ENCODE data around the gene VWA2. TPM values are rescaled to one million over a fixed set of nuclear protein-coding genes. Genes with fewer than 3 reads are reported as not detected.

VWA2 gene
- total RNA-seq, 2 donors from 2014 or later: not detected

- peaks cover 3% of the 10 kb centered on the region for H3K9me3 Mint-ChIP-seq
- H3K4me3 Mint-ChIP-seq: no peak overlapping the region
- ATAC-seq (replicated peaks): no peak
- no peak overlapping the region for H3K27ac Mint-ChIP-seq
- H3K27me3 Mint-ChIP-seq: no peaks in the 10 kb centered on the region
- no peaks in the 10 kb centered on the region for H3K4me1 Mint-ChIP-seq
- peaks cover 7% of the 10 kb centered on the region for H3K36me3 Mint-ChIP-seq (ENCODE audit: low read depth)
Measured at GRCh38 chr10:114290038-114290437, 51.0 kb downstream of the VWA2 start.

GRCh38 chr10:114291076-114291475 lies 52.0 kb downstream of the VWA2 start:
- ATAC-seq (replicated peaks): no peak
- Mint-ChIP-seq H3K4me1 (no peaks in the 10 kb centered on the region), H3K9me3 (peaks cover 6% of the 10 kb centered on the region), H3K4me3 (no peak overlapping the region), H3K36me3 (ENCODE audit: low read depth) (peaks cover 16% of the 10 kb centered on the region), H3K27ac (no peak overlapping the region), H3K27me3 (no peaks in the 10 kb centered on the region)

DNA sequence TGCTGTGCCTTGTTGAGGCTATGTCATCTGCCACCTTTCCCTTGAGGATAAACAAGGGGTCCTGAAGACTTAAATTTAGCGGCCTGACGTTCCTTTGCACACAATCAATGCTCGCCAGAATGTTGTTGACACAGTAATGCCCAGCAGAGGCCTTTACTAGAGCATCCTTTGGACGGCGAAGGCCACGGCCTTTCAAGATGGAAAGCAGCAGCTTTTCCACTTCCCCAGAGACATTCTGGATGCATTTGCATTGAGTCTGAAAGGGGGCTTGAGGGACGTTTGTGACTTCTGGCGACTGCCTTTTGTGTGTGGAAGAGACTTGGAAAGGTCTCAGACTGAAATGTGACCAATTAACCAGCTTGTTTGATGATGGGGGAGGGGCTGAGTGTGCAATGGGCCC lies 52.5 kb downstream of the VWA2 start:
- ATAC-seq (replicated peaks): no peak
- Mint-ChIP-seq H3K27ac (no peak overlapping the region), H3K36me3 (ENCODE audit: low read depth) (peaks cover 20% of the 10 kb centered on the region), H3K4me3 (no peak overlapping the region), H3K27me3 (no peaks in the 10 kb centered on the region), H3K4me1 (no peaks in the 10 kb centered on the region), H3K9me3 (peaks cover 9% of the 10 kb centered on the region)

GRCh38 chr10:114293075-114293474 lies 54.0 kb downstream of the VWA2 start:
- Mint-ChIP-seq H3K4me1 (no peaks in the 10 kb centered on the region), H3K9me3 (peaks cover 9% of the 10 kb centered on the region), H3K36me3 (ENCODE audit: low read depth) (peaks cover 34% of the 10 kb centered on the region), H3K27ac (no peak overlapping the region), H3K4me3 (no peak overlapping the region), H3K27me3 (no peaks in the 10 kb centered on the region)
- ATAC-seq (replicated peaks): no peak

DNA sequence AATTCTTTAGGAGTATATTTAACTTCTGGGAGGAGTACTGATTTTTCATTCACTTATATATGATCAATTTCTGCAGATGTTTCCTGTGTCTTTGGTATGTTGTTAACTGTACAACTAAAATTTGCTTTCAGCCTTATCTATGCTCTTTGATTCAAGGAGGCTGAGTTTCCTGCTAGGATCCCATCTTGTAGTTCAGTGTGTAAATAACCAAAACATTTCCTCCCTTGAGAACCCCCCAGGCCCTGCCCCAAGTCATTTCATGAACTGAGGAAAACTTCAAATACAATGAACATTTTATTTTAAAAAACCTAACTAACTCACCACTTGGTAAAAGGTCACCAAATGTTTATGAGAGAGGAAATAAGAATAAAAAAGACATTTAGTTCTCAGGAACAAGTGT lies 55.5 kb downstream of the VWA2 start:
- no peak for ATAC-seq (replicated peaks)
- Mint-ChIP-seq H3K27me3 (no peaks in the 10 kb centered on the region), H3K9me3 (peaks cover 9% of the 10 kb centered on the region)

GRCh38 chr10:114295393-114295792 lies 56.3 kb downstream of the VWA2 start:
- H3K36me3 Mint-ChIP-seq (ENCODE audit: low read depth): peaks cover 34% of the 10 kb centered on the region
- H3K4me1 Mint-ChIP-seq: no peaks in the 10 kb centered on the region
- peaks cover 9% of the 10 kb centered on the region for H3K9me3 Mint-ChIP-seq
- no peak overlapping the region for H3K27ac Mint-ChIP-seq
- ATAC-seq (replicated peaks): no peak
- no peaks in the 10 kb centered on the region for H3K27me3 Mint-ChIP-seq
- no peak overlapping the region for H3K4me3 Mint-ChIP-seq

More for the DNA sequence above, 55.5 kb downstream of the VWA2 start:
- Mint-ChIP-seq H3K36me3 (ENCODE audit: low read depth) (peaks cover 34% of the 10 kb centered on the region), H3K4me3 (no peak overlapping the region), H3K4me1 (no peaks in the 10 kb centered on the region), H3K27ac (no peak overlapping the region)

DNA sequence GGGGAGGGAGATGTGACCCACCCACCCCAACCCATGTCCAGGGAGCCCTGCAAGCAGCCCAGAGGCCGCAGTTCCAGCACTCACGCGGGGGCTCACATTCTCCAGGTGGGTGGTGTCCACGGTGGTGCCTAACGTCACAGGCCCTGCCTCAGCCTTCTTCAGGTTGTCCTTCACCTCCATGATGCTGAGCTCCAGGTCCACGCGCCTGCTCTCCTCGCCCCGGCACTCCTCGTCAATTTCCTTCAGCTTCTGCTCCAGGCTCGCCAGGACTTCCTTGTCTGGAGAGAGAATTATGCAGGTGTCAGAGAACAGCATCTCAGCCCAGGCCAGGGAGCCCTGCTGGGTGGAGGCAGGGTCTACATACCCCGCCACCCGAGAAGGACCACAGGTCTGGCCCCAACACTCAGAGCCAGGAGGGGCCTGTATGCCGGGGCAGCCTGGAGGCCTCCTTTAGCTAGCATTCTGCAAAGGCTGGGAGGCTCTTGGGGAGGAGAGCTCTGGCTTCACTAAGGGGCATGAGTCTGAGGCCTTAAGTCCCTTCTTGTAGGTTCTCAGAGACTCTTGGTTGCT lies 58.2 kb downstream of the VWA2 start:
- Mint-ChIP-seq H3K4me3 (no peak overlapping the region), H3K36me3 (ENCODE audit: low read depth) (peaks cover 34% of the 10 kb centered on the region), H3K27me3 (no peaks in the 10 kb centered on the region), H3K27ac (no peak overlapping the region), H3K4me1 (no peaks in the 10 kb centered on the region), H3K9me3 (peaks cover 9% of the 10 kb centered on the region)
- no peak for ATAC-seq (replicated peaks)

DNA sequence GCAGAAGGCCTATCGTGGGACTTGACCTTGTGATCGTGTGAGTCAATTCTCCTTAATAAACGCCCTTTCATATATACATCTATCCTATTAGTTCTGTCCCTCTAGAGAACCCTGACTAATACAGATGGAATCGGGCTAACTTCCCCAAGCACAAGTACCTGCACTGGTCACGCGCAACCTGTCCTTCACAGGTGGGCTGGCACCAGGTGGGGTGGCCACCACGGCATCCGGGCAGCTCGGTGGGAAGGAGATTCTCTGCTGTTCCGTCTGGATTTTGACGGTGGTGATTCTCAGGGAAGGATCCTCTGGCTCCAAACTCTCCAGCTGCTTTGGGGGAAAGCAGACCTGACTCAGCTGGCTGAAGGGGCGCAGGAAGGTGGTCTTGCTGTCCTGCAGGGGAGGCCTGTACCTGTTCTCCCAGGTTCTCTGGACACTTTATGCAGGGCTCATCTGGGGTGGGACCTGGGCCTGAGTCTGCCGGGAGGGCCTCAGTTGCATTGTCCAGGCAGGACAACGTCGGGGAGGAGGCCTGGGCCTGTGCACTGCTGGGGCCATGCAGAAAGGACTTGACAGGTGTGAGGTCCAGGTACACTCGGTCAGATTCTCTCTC lies 61.1 kb downstream of the VWA2 start:
- ATAC-seq (replicated peaks): no peak

GRCh38 chr10:114301177-114301576 lies 62.1 kb downstream of the VWA2 start:
- no peak overlapping the region for H3K27ac Mint-ChIP-seq
- no peak for ATAC-seq (replicated peaks)
- peaks cover 5% of the 10 kb centered on the region for H3K4me1 Mint-ChIP-seq
- H3K4me3 Mint-ChIP-seq: no peak overlapping the region
- peaks cover 18% of the 10 kb centered on the region for H3K36me3 Mint-ChIP-seq (ENCODE audit: low read depth)
- peaks cover 2% of the 10 kb centered on the region for H3K9me3 Mint-ChIP-seq
- no peaks in the 10 kb centered on the region for H3K27me3 Mint-ChIP-seq

More for the DNA sequence above, 61.1 kb downstream of the VWA2 start:
- peaks cover 27% of the 10 kb centered on the region for H3K36me3 Mint-ChIP-seq (ENCODE audit: low read depth)
- peaks cover 6% of the 10 kb centered on the region for H3K9me3 Mint-ChIP-seq
- H3K27me3 Mint-ChIP-seq: no peaks in the 10 kb centered on the region
- no peak overlapping the region for H3K4me3 Mint-ChIP-seq
- no peak overlapping the region for H3K27ac Mint-ChIP-seq
- H3K4me1 Mint-ChIP-seq: peaks cover 5% of the 10 kb centered on the region

- Mint-ChIP-seq H3K27ac (no peak overlapping the region), H3K27me3 (no peaks in the 10 kb centered on the region), H3K36me3 (ENCODE audit: low read depth) (peaks cover 8% of the 10 kb centered on the region), H3K4me3 (no peak overlapping the region), H3K4me1 (peaks cover 5% of the 10 kb centered on the region), H3K9me3 (no peaks in the 10 kb centered on the region)
- ATAC-seq (replicated peaks): no peak
Measured at GRCh38 chr10:114301951-114302710, 63.1 kb downstream of the VWA2 start.

DNA sequence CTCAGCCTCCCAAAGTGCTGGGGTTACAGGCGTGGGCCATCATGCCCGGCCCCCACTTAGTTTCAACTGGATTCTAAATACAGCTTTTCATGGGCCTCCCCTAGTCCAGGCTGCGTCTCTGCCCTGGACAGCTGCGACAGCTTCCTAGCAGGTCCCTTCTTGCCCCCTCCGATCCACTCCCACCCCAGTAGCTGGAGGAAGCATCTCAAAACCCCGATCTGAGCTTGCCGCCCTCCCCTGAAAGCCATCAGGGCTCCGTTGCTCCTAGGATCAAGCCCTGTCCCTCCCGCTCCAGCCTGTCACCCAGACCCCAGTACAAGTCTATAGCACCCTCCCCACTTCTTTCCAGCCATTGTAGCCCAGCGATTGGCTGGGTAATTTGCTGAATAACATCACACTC lies 64.5 kb downstream of the VWA2 start:
- Mint-ChIP-seq H3K4me1 (peaks cover 5% of the 10 kb centered on the region), H3K27me3 (no peaks in the 10 kb centered on the region), H3K9me3 (no peaks in the 10 kb centered on the region), H3K27ac (peak overlapping the region; percentile 21), H3K36me3 (ENCODE audit: low read depth) (no peaks in the 10 kb centered on the region), H3K4me3 (peak overlapping the region; percentile 82)
- ATAC-seq (replicated peaks): peak; percentile 5

DNA sequence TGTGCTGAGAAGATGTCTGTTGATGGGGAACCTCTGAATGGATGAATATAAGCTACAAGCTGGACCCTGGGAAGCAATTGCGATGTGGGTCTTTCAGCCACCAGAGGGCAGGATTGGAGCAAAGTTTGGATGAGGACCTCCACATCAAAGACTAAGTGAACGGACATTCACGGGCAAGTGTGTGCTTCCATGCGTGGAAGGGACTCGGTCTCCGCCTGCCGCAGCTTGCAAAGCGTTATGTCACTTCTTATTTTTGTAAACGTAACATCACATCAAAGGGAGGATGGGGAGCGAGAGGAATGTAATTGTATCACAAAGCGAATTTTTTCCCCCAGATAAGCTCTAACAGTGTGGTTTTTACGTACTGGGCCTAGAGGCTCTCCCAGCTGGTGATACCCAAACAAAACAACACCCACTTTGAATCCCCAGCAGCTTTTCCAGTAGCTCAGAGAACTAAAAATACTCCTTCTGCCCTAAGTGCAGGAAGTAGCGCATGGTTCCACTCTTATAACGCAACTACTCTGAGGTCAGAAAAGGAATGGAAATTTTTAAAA lies 65.0 kb downstream of the VWA2 start:
- H3K27ac Mint-ChIP-seq: peak overlapping the region; percentile 21
- no peaks in the 10 kb centered on the region for H3K9me3 Mint-ChIP-seq
- H3K4me1 Mint-ChIP-seq: peaks cover 5% of the 10 kb centered on the region
- H3K36me3 Mint-ChIP-seq (ENCODE audit: low read depth): no peaks in the 10 kb centered on the region
- H3K27me3 Mint-ChIP-seq: no peaks in the 10 kb centered on the region
- H3K4me3 Mint-ChIP-seq: peak overlapping the region; percentile 82
- ATAC-seq (replicated peaks): peak; percentile 78

GRCh38 chr10:114304571-114305421 lies 65.7 kb downstream of the VWA2 start:
- H3K4me3 Mint-ChIP-seq: peak overlapping the region; percentile 82
- ATAC-seq (replicated peaks): peak; percentile 77
- no peaks in the 10 kb centered on the region for H3K27me3 Mint-ChIP-seq
- H3K4me1 Mint-ChIP-seq: peaks cover 5% of the 10 kb centered on the region
- no peaks in the 10 kb centered on the region for H3K9me3 Mint-ChIP-seq
- H3K27ac Mint-ChIP-seq: peak overlapping the region; percentile 21
- H3K36me3 Mint-ChIP-seq (ENCODE audit: low read depth): no peaks in the 10 kb centered on the region

DNA sequence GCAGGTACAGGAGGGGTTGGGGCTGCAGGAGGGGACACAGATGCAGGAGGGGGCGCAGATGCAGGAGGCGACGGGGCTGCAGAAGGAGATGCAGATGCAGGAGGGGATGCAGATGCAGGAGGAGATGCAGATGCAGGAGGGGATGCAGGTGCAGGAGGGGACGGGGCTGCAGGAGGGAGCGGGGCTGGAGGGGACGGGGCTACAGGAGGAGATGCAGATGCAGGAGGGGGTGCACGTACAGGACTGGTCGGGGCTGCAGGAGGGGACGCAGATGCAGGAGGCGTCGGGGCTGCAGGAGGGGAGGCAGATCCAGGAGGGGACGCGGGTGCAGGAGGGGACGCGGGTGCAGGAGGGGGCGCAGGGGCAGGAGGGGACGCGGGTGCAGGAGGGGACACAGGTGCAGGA lies 66.5 kb downstream of the VWA2 start:
- peak overlapping the region; percentile 82 for H3K4me3 Mint-ChIP-seq
- H3K9me3 Mint-ChIP-seq: no peaks in the 10 kb centered on the region
- peaks cover 5% of the 10 kb centered on the region for H3K4me1 Mint-ChIP-seq

More for the DNA sequence above, 66.5 kb downstream of the VWA2 start:
- ATAC-seq (replicated peaks): no peak
- Mint-ChIP-seq H3K27me3 (no peaks in the 10 kb centered on the region), H3K36me3 (ENCODE audit: low read depth) (no peaks in the 10 kb centered on the region), H3K27ac (no peak overlapping the region)
